ENCODE results near the gene SFI1. TPM values are rescaled to one million over a fixed set of nuclear protein-coding genes. Genes with fewer than 3 reads are reported as not detected.

The SFI1 gene
- total RNA-seq, 1 donor from 2014 or later: 40.6 TPM

DNA sequence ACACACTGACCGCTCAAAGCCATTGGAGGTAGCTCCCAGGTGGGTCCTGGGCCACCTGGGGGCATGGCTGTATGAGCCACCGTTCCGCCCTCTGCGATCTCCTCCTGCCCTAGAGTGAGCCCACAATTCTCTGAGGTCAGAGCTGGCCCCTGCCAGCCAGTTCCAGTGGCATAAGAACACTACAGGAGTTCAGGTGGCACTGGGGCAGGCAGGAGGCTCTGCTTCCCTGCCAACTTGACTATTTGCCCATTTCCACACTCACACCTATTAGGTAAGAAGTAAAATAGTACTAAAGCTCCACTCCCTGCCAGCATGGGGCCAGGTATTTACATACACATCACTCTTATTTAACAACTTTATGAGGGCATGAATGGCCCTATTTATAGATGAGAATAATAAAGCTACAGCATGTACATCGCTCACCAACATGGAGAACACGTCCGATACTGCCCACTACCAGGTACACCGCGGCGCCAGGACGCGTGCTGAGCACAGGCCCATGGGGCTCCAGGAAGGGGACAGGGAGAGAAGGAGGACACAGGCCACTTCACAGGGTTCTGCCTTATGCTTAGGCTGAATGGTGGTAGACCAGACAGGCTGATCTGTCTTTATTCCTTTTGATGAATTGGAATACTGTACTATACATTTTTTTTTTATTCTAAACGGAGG lies 139.4 kb downstream of the SFI1 start:
- no peaks in the 10 kb centered on the region for H3K36me3 Mint-ChIP-seq (ENCODE audit: unreplicated experiment)
- DNase-seq (ENCODE audit: extremely low spot score, unreplicated experiment): no peak
- H3K4me3 Mint-ChIP-seq (ENCODE audit: unreplicated experiment): no peak overlapping the region
- TF ChIP-seq, protein P1, sequence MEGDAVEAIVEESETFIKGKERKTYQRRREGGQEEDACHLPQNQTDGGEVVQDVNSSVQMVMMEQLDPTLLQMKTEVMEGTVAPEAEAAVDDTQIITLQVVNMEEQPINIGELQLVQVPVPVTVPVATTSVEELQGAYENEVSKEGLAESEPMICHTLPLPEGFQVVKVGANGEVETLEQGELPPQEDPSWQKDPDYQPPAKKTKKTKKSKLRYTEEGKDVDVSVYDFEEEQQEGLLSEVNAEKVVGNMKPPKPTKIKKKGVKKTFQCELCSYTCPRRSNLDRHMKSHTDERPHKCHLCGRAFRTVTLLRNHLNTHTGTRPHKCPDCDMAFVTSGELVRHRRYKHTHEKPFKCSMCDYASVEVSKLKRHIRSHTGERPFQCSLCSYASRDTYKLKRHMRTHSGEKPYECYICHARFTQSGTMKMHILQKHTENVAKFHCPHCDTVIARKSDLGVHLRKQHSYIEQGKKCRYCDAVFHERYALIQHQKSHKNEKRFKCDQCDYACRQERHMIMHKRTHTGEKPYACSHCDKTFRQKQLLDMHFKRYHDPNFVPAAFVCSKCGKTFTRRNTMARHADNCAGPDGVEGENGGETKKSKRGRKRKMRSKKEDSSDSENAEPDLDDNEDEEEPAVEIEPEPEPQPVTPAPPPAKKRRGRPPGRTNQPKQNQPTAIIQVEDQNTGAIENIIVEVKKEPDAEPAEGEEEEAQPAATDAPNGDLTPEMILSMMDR (IDR thresholded peaks at IDR 0.05): no peak
- peaks cover 18% of the 10 kb centered on the region for H3K4me1 Mint-ChIP-seq (ENCODE audit: unreplicated experiment)
- no peaks in the 10 kb centered on the region for H3K9me3 Mint-ChIP-seq (ENCODE audit: unreplicated experiment)
- no peak overlapping the region for H3K27ac Mint-ChIP-seq (ENCODE audit: unreplicated experiment)
- no peaks in the 10 kb centered on the region for H3K27me3 Mint-ChIP-seq (ENCODE audit: unreplicated experiment)

DNA sequence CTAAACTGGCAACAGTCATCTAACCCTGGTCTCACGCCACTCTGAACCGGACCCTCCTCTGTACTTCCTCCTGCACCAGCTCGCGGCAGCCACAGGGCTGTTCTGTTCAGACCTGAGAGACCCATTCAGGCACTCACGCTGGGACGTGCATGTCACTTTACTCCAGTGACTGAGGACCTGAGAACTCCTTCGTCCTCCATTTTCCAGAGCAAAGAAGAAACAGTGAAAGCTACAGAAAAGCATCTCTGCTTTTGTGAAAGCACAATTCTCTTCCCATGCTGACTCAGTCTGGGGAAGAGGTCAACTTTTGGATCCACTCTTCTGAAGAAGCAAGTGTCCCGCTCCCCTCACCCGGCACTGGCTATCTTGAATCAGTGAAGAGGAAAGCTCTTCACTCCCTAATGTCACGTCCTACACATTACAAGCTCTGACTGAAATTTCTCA lies 141.1 kb downstream of the SFI1 start:
- Mint-ChIP-seq H3K4me1 (ENCODE audit: unreplicated experiment) (peaks cover 11% of the 10 kb centered on the region), H3K27me3 (ENCODE audit: unreplicated experiment) (no peaks in the 10 kb centered on the region), H3K9me3 (ENCODE audit: unreplicated experiment) (no peaks in the 10 kb centered on the region), H3K4me3 (ENCODE audit: unreplicated experiment) (no peak overlapping the region), H3K27ac (ENCODE audit: unreplicated experiment) (peak overlapping the region; percentile 43), H3K36me3 (ENCODE audit: unreplicated experiment) (no peaks in the 10 kb centered on the region)
- TF ChIP-seq, protein P1 (IDR thresholded peaks at IDR 0.05): no peak
- no peak for DNase-seq (ENCODE audit: extremely low spot score, unreplicated experiment)

DNA sequence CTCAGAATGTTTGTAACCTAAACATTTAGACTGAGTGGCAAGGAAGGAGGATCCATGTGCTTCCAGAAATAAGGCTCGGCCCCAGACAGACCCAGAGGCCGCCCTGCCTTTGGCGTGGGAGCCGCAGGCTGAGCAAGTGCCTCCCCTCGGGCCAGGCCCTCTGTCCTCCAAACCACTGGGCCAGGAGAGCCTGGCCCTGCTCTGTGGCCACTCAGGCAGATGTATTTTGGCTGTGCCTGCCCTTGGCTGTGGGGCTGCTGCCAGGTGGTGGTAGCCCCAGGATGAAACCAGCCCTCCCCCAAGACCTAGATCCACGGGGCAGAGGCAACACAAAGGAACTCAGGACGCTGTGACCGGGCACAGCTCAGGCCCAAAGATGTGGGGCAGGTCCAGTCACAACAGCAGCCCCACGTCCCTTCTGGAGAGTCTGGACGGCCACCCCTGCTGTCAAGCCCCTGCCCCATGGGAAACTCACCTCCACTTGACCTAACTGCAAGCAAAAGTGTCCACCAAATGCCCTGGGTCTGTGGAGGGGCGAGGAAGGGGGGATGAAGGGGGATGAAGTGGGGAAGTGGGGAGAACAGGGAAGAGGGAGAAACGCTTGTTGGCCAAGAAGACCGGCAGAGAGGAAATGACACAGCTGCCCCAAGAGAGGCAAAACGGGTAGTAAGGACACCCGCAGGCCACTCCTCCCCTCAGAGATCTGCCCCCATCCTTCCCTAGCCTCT lies 141.7 kb downstream of the SFI1 start:
- H3K36me3 Mint-ChIP-seq (ENCODE audit: unreplicated experiment): no peaks in the 10 kb centered on the region
- H3K27me3 Mint-ChIP-seq (ENCODE audit: unreplicated experiment): no peaks in the 10 kb centered on the region
- H3K9me3 Mint-ChIP-seq (ENCODE audit: unreplicated experiment): no peaks in the 10 kb centered on the region
- TF ChIP-seq, protein P1 (IDR thresholded peaks at IDR 0.05): no peak
- no peak overlapping the region for H3K4me3 Mint-ChIP-seq (ENCODE audit: unreplicated experiment)
- H3K27ac Mint-ChIP-seq (ENCODE audit: unreplicated experiment): peak overlapping the region; percentile 34
- DNase-seq (ENCODE audit: extremely low spot score, unreplicated experiment): no peak
- peaks cover 11% of the 10 kb centered on the region for H3K4me1 Mint-ChIP-seq (ENCODE audit: unreplicated experiment)

DNA sequence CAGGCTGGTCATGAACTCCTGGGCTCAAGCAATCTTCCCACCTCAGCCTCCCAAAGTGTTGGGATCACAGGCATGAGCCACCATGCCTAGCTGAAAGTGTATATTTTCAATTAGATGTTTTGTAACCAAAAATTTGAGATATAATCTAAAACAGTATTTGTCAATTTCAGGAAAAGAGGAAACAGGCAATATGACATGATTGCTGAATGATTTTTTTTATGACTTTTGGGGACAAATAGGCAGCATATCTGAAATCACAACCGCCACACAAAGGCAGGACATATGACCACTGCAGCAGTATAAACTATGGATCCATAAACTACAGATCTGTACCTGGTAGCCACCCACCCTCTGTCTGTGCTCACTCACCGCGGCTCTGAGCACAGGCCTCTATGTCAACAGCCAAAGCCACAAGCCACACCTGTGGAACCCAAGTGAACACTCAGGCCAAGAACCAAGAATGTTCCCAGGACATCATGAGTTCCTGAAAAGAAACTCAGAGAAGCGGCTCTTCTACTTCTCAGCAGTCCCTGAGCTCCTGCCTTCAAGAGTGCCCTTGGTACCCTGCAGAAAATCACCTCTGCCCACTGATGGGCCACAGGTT lies 143.2 kb downstream of the SFI1 start:
- Mint-ChIP-seq H3K27me3 (ENCODE audit: unreplicated experiment) (no peaks in the 10 kb centered on the region), H3K27ac (ENCODE audit: unreplicated experiment) (no peak overlapping the region), H3K4me1 (ENCODE audit: unreplicated experiment) (peaks cover 7% of the 10 kb centered on the region), H3K9me3 (ENCODE audit: unreplicated experiment) (no peaks in the 10 kb centered on the region), H3K4me3 (ENCODE audit: unreplicated experiment) (no peak overlapping the region), H3K36me3 (ENCODE audit: unreplicated experiment) (no peaks in the 10 kb centered on the region)
- TF ChIP-seq, protein P1 (IDR thresholded peaks at IDR 0.05): no peak
- no peak for DNase-seq (ENCODE audit: extremely low spot score, unreplicated experiment)

Measured in osteocyte (in vitro differentiated cells).